Esophagus squamous epithelium (tissue), 5 donors: Measurements from ENCODE around the gene PRR35. TPM values are rescaled to one million over a fixed set of nuclear protein-coding genes. Genes with fewer than 3 reads are reported as not detected.

Experiments used
- DNase-seq: peaks from one replicate; lab custom pipeline; 2025; lab: John Stamatoyannopoulos, UW
- H3K27ac ChIP-seq, 4 donors: fragments of 200-600 bp; sonication (generic); one replicate each; pipeline ENCODE4 v1.5.1; 2016 to 2019; ENCODE audit warnings: mild to moderate bottlenecking in 1 of 4
- H3K27me3 ChIP-seq, 4 donors: fragments of 200-600 bp; sonication (generic); 1 replicate in 3 of 4; 2 replicates in 1 of 4; pipeline versions ENCODE4 v1.5.1 to v1.6.0; 2017 to 2021; ENCODE audit warnings: antibody characterized with exemption in 1 of 4
- H3K36me3 ChIP-seq, 3 donors: fragments of 200-600 bp; sonication (generic); one replicate each; pipeline ENCODE4 v1.5.1; 2016 to 2019
- H3K4me1 ChIP-seq, 3 donors: fragments of 200-600 bp; sonication (generic); one replicate each; pipeline ENCODE4 v1.5.1; 2017 to 2019
- H3K4me3 ChIP-seq, 4 donors: fragments of 200-600 bp; sonication (generic); 1 replicate in 3 of 4; 2 replicates in 1 of 4; pipeline ENCODE4 v1.5.1; 2016 to 2019; ENCODE audit warnings: mild to moderate bottlenecking in 2 of 4, moderate library complexity in 1 of 4
- H3K9me3 ChIP-seq, 3 donors: fragments of 200-600 bp; sonication (generic); one replicate each; pipeline ENCODE4 v1.5.1; 2016 to 2019
- POLR2A ChIP-seq, 4 donors: fragments of 450-650 bp; IDR thresholded peaks; one replicate each; pipeline ENCODE4 v1.6.1; 2017; ENCODE audit warnings: antibody characterized with exemption in 4 of 4, mild to moderate bottlenecking in 4 of 4, moderate library complexity in 3 of 4
- WGBS, 2 donors: methylation state at CpG; one replicate each; pipeline ENCODE4 v1.1.5; 2018; 5-methylcytosine and 5-hydroxymethylcytosine counted together
- intact Hi-C: fragments of 100-400 bp; cut with DNase I; formaldehyde crosslinking; loops from one replicate; pipeline ENCODE4 v1.15.0; 2022
- total RNA-seq, 4 donors: library from RNA; depleted of rRNA; stranded (reverse); fragments of >200 nt; gene quantifications; one replicate each; pipeline ENCODE4 v1.1.0, GENCODE V29; 2016
- TF ChIP-seq, protein P1 (sequence below), 6 experiments: fragments of 450-650 bp in 4 of 6; fragments of 200-600 bp in 2 of 6; sonication (generic) in 2 of 6; IDR thresholded peaks; one replicate each; pipeline ENCODE4 v1.5.1; 2016 to 2019; ENCODE audit warnings: antibody characterized with exemption in 6 of 6, mild to moderate bottlenecking in 4 of 6, moderate library complexity in 4 of 6
- donor health status: DM: yes; HTN: yes; CAD: no.

Gene PRR35
- total RNA-seq, 4 donors from 2014 or later: not detected

- H3K4me1 ChIP-seq: peaks cover 0 to 22% (median 5%) of the 10 kb centered on the region in 3 donors
These were observed 20.1 kb downstream of the PRR35 start for GRCh38 chr16:580141-580945.

GRCh38 chr16:580946-581498 lies 20.8 kb downstream of the PRR35 start:
- 97% methylated on average over 6 to 13 of the region's 19 CpGs for WGBS, 2 donors
- Histone ChIP-seq H3K9me3 (no peaks in the 10 kb centered on the region), H3K27me3 (peaks cover 0 to 6% (median 0%) of the 10 kb centered on the region in 4 donors), H3K4me3 (no peak overlapping the region), H3K27ac (no peak overlapping the region), H3K36me3 (peaks cover 0 to 17% (median 0%) of the 10 kb centered on the region in 3 donors), H3K4me1 (peaks cover 0 to 29% (median 5%) of the 10 kb centered on the region in 3 donors)
- no peak for DNase-seq
- intact Hi-C loops: loop anchor here (10.0 kb wide), 1 partner anchor 84 kb away; the partner anchor contains the start of gene RHOT2
- no peak for TF ChIP-seq POLR2A (IDR thresholded peaks at IDR 0.05)
- TF ChIP-seq, protein P1, sequence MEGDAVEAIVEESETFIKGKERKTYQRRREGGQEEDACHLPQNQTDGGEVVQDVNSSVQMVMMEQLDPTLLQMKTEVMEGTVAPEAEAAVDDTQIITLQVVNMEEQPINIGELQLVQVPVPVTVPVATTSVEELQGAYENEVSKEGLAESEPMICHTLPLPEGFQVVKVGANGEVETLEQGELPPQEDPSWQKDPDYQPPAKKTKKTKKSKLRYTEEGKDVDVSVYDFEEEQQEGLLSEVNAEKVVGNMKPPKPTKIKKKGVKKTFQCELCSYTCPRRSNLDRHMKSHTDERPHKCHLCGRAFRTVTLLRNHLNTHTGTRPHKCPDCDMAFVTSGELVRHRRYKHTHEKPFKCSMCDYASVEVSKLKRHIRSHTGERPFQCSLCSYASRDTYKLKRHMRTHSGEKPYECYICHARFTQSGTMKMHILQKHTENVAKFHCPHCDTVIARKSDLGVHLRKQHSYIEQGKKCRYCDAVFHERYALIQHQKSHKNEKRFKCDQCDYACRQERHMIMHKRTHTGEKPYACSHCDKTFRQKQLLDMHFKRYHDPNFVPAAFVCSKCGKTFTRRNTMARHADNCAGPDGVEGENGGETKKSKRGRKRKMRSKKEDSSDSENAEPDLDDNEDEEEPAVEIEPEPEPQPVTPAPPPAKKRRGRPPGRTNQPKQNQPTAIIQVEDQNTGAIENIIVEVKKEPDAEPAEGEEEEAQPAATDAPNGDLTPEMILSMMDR (IDR thresholded peaks at IDR 0.05): no peak

More at GRCh38 chr16:580141-580945, 20.1 kb downstream of the PRR35 start:
- TF ChIP-seq, protein P1 (IDR thresholded peaks at IDR 0.05): no peak
- no peak for TF ChIP-seq POLR2A (IDR thresholded peaks at IDR 0.05)
- no peak for DNase-seq
- Histone ChIP-seq H3K9me3 (no peaks in the 10 kb centered on the region), H3K4me3 (no peak overlapping the region), H3K36me3 (peaks cover 0 to 24% (median 0%) of the 10 kb centered on the region in 3 donors), H3K27me3 (peaks cover 0 to 2% (median 0%) of the 10 kb centered on the region in 4 donors), H3K27ac (no peak overlapping the region)
- intact Hi-C loops: loop anchor here (10.0 kb wide), 1 partner anchor 84 kb away; the partner anchor contains the start of gene RHOT2
- 83 to 86% methylated on average over 1 to 4 of the region's 27 CpGs for WGBS, 2 donors

GRCh38 chr16:582218-582613 lies 22.0 kb downstream of the PRR35 start:
- intact Hi-C loops: loop anchor here (10.0 kb wide), 1 partner anchor 83 kb away; the partner anchor contains the start of gene RHOT2

GRCh38 chr16:582614-583331 lies 22.6 kb downstream of the PRR35 start:
- intact Hi-C loops: loop anchor here (10.0 kb wide), 1 partner anchor 82 kb away; the partner anchor contains the start of gene RHOT2
- no peak overlapping the region for H3K4me3 ChIP-seq
- no peak overlapping the region for H3K27ac ChIP-seq
- H3K36me3 ChIP-seq: peaks cover 0 to 9% (median 0%) of the 10 kb centered on the region in 3 donors
- no peak for DNase-seq
- H3K4me1 ChIP-seq: peaks cover 14 to 46% (median 14%) of the 10 kb centered on the region in 3 donors
- no peaks in the 10 kb centered on the region for H3K9me3 ChIP-seq
- peaks cover 0 to 6% (median 0%) of the 10 kb centered on the region in 4 donors for H3K27me3 ChIP-seq
- no peak for TF ChIP-seq POLR2A (IDR thresholded peaks at IDR 0.05)
- TF ChIP-seq, protein P1 (IDR thresholded peaks at IDR 0.05): no peak
- WGBS, 2 donors: 82 to 87% methylated on average over 3 of the region's 21 CpGs

More at GRCh38 chr16:582218-582613, 22.0 kb downstream of the PRR35 start:
- Histone ChIP-seq H3K27me3 (peaks cover 0 to 6% (median 0%) of the 10 kb centered on the region in 4 donors), H3K27ac (no peak overlapping the region), H3K4me1 (peaks cover 8 to 41% (median 9%) of the 10 kb centered on the region in 3 donors), H3K4me3 (no peak overlapping the region), H3K9me3 (no peaks in the 10 kb centered on the region), H3K36me3 (peaks cover 0 to 9% (median 0%) of the 10 kb centered on the region in 3 donors)
- TF ChIP-seq POLR2A (IDR thresholded peaks at IDR 0.05): no peak
- TF ChIP-seq, protein P1 (IDR thresholded peaks at IDR 0.05): no peak
- no peak for DNase-seq
- no CpG with 5 or more reads among the region's 18 CpGs for WGBS, 2 donors
